Measurements from ENCODE around the gene SLC7A9.
"Not testable (repeated sequence)": the region's sequence is repeated elsewhere in the genome, so short reads cannot be mapped to it uniquely, and the experiment has no call there.

Gene SLC7A9

GRCh38 chr19:32798201-32798600 lies 71.4 kb downstream of the SLC7A9 start:
- DNase-seq (ENCODE audit: low spot score) = no peak

GRCh38 chr19:32789429-32789828 lies 80.1 kb downstream of the SLC7A9 start:
- DNase-seq (ENCODE audit: low spot score) = no peak

GRCh38 chr19:32787895-32788294 lies 81.7 kb downstream of the SLC7A9 start:
- not testable (repeated sequence) for DNase-seq (ENCODE audit: low spot score)

- not testable (repeated sequence) for DNase-seq (ENCODE audit: low spot score)
Measured at GRCh38 chr19:32787161-32787813, 82.3 kb downstream of the SLC7A9 start.

GRCh38 chr19:32782089-32782488 lies 87.5 kb downstream of the SLC7A9 start:
- DNase-seq (ENCODE audit: low spot score) = not testable (repeated sequence)

GRCh38 chr19:32781280-32781679 lies 88.3 kb downstream of the SLC7A9 start:
- no peak for DNase-seq (ENCODE audit: low spot score)
